ENCODE results near the gene MPEG1.

- TF ChIP-seq CTCF (IDR thresholded peaks at IDR 0.05; ENCODE audit: low read depth, low read length) (no peak), EZH2phosphoT487 (IDR thresholded peaks at IDR 0.05; ENCODE audit: low read depth) (no peak)
Observed at GRCh38 chr11:59218319-59218718, 5.6 kb upstream of the MPEG1 start.
